ENCODE measurements around the gene HOATZ.

HOATZ gene

DNA sequence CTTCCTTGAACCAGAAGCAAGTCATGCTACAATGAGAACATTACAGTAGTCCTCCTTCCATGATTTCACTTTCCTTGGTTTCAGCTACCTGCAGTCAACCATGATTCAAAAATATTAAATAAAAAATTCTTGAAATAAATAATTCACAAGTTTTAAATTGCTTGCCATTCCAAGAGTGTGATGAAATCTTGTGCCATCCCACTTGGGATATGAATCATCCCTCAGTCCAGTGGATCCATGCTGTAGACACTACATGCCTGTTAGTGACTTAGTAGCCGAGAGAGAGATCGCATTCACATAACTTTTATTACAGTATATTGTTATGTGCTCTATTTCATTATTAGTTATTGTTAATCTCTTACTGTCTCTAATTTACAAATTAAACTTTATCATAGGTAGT is 6.0 kb downstream of the HOATZ start:
- no peak overlapping the region for H3K4me3 ChIP-seq (ENCODE audit: low read length)
- TF ChIP-seq, protein P1, sequence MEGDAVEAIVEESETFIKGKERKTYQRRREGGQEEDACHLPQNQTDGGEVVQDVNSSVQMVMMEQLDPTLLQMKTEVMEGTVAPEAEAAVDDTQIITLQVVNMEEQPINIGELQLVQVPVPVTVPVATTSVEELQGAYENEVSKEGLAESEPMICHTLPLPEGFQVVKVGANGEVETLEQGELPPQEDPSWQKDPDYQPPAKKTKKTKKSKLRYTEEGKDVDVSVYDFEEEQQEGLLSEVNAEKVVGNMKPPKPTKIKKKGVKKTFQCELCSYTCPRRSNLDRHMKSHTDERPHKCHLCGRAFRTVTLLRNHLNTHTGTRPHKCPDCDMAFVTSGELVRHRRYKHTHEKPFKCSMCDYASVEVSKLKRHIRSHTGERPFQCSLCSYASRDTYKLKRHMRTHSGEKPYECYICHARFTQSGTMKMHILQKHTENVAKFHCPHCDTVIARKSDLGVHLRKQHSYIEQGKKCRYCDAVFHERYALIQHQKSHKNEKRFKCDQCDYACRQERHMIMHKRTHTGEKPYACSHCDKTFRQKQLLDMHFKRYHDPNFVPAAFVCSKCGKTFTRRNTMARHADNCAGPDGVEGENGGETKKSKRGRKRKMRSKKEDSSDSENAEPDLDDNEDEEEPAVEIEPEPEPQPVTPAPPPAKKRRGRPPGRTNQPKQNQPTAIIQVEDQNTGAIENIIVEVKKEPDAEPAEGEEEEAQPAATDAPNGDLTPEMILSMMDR (conservative IDR thresholded peaks at IDR 0.05; ENCODE audit: low read length): no peak
- peak; percentile 64 for DNase-seq (ENCODE audit: low read depth)

DNA sequence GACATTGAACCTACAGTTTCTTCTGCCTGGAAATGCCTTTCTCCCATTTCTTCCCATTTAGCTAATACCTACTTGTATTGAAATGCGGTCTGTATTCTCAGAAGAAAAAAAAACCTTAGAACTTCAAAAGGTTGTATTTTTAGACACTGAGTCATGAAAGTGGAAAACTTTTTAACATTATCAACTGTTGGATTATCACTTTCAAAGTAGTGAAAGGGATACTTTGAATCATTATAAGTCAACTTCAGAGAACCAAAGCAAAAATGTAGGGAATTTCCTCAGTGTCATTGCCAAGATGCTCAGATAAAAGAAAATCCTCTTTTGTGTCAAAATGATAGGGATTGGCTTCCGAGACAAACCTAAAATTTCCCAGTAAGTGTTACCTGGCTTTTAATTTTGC is 6.6 kb downstream of the HOATZ start:
- no peak for DNase-seq (ENCODE audit: low read depth)
- no peak overlapping the region for H3K4me3 ChIP-seq (ENCODE audit: low read length)
- TF ChIP-seq, protein P1 (conservative IDR thresholded peaks at IDR 0.05; ENCODE audit: low read length): no peak

DNA sequence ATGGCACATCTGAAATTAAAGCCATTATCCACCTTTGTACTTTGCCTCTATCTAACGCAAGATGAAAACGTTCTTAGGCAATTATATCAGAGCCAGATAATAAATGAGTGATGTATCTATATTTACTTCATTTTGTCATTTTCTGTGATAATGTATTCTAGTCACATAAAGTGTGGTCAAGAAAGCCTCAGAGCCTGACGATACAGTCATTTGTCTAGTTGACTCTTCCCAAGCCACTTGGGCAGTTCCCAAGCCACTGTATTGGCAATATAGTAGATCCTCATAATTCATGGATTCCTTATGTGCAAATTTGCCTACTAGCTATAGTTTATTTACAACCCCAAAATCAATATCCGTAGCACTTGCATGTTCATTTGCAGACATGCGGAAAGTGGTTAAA is 7.8 kb downstream of the HOATZ start:
- no peak for DNase-seq (ENCODE audit: low read depth)
- H3K4me3 ChIP-seq (ENCODE audit: low read length): no peak overlapping the region
- TF ChIP-seq, protein P1 (conservative IDR thresholded peaks at IDR 0.05; ENCODE audit: low read length): no peak

DNA sequence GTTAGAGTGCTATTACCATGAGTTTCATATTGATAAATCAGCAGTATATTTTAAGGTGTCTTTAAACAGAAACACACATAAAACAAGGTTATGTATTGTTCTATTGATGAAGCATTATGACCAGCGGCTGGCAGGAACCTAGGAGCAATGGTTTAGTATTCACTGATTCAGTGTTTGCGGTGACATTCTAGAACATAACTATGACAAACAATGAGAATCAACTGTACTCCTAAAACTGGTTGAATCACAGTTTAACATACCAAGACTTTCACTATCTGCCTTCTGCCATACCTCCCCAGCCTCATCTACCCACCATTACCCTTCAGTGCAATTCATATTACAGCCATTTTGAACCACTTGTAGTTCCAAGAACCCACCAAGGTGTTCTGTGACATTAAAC is 8.8 kb downstream of the HOATZ start:
- no peak overlapping the region for H3K4me3 ChIP-seq (ENCODE audit: low read length)
- no peak for DNase-seq (ENCODE audit: low read depth)
- TF ChIP-seq, protein P1 (conservative IDR thresholded peaks at IDR 0.05; ENCODE audit: low read length): no peak

DNA sequence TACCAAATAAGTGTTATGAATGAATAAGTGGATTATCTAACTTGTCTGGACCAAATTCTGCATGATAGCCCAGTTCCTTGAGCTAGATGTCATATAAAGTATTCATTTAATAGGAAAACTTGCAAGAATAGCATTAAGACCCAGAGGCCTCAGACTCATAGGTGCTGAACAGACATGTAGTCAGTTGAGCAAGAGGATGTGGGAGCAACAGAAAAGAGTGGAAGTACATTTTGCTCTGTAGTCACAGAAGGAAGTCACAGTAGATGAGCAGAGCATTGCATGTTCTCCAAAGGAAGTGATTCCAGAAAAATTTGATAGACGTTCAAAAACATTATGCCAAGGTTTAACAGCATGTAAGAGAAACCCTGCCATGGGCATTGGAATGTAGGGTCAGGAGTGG is 9.5 kb downstream of the HOATZ start:
- no peak for DNase-seq (ENCODE audit: low read depth)
- H3K4me3 ChIP-seq (ENCODE audit: low read length): no peak overlapping the region
- TF ChIP-seq, protein P1 (conservative IDR thresholded peaks at IDR 0.05; ENCODE audit: low read length): no peak

DNA sequence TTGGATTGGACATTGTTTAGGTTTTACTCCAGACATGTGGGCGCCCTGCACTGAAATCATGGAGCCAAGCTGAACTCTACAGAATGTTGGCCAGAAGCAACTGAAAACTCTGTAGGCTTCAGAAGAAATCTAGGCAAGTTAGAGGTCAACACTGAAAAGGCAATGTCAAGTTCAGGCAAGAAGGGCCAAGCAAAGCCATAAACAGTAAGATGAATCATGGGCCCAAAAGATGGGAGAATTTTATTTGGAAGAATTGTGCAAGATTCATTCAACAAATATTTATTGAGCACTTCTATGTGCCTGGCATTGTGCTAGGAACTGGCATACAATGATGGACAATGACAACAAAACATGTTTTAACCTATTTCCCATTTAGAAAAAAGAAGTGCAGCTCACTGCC is 10.9 kb downstream of the HOATZ start:
- TF ChIP-seq, protein P1 (conservative IDR thresholded peaks at IDR 0.05; ENCODE audit: low read length): no peak
- DNase-seq (ENCODE audit: low read depth): no peak
- H3K4me3 ChIP-seq (ENCODE audit: low read length): no peak overlapping the region

DNA sequence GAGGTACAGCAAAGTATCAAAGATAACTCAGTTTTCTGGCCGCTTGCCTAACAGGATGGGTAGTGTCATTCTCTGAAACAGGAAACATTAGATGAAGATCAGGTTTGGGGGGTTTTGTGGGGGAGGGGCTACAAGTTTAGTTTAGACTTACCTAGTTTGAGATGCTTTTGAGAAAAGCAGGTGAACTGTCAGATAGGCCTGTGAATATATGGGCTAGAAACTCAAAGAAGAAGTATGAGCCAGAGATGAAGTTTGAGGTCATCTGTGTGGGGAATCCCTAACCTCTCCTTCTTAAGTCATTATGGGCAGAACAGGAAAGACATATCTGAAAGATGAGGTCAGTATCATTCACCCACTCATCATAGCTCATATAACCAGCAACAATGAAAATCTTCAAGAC is 11.9 kb downstream of the HOATZ start:
- TF ChIP-seq, protein P1 (conservative IDR thresholded peaks at IDR 0.05; ENCODE audit: low read length): no peak
- peak; percentile 61 for DNase-seq (ENCODE audit: low read depth)
- no peak overlapping the region for H3K4me3 ChIP-seq (ENCODE audit: low read length)

All from AG10803 (cell line).